Measurements from ENCODE around the gene SEMA6B.

The SEMA6B gene

GRCh38 chr19:4504891-4505569 lies 54.5 kb downstream of the SEMA6B start:
- DNase-seq, result no peak

- no peak for DNase-seq
Observed at GRCh38 chr19:4504297-4504701, 55.2 kb downstream of the SEMA6B start.

GRCh38 chr19:4503825-4504170 lies 55.7 kb downstream of the SEMA6B start:
- DNase-seq, result no peak

- DNase-seq, result no peak
Observed at GRCh38 chr19:4503132-4503824, 56.2 kb downstream of the SEMA6B start.

GRCh38 chr19:4502282-4503131 lies 57.0 kb downstream of the SEMA6B start:
- no peak for DNase-seq

GRCh38 chr19:4501691-4502090 lies 57.8 kb downstream of the SEMA6B start:
- no peak for DNase-seq

- DNase-seq, result no peak
Observed at GRCh38 chr19:4500841-4501591, 58.5 kb downstream of the SEMA6B start.

- no peak for DNase-seq
Observed at GRCh38 chr19:4499855-4500254, 59.6 kb downstream of the SEMA6B start.

- no peak for DNase-seq
Observed at GRCh38 chr19:4499318-4499717, 60.2 kb downstream of the SEMA6B start.

GRCh38 chr19:4498694-4499093 lies 60.8 kb downstream of the SEMA6B start:
- DNase-seq, result no peak

- DNase-seq, result no peak
Observed at GRCh38 chr19:4497770-4498389, 61.6 kb downstream of the SEMA6B start.

- DNase-seq, result no peak
Observed at GRCh38 chr19:4496304-4496703, 63.2 kb downstream of the SEMA6B start.

- no peak for DNase-seq
Observed at GRCh38 chr19:4495471-4495870, 64.0 kb downstream of the SEMA6B start.

GRCh38 chr19:4494691-4495064 lies 64.8 kb downstream of the SEMA6B start:
- no peak for DNase-seq

GRCh38 chr19:4493929-4494690 lies 65.4 kb downstream of the SEMA6B start:
- no peak for DNase-seq

- DNase-seq, result no peak
Observed at GRCh38 chr19:4493104-4493928, 66.2 kb downstream of the SEMA6B start.
